Measurements from ENCODE around the gene SLC6A3. TPM values are rescaled to one million over a fixed set of nuclear protein-coding genes. Genes with fewer than 3 reads are reported as not detected.

The SLC6A3 gene
- total RNA-seq, 2 donors from 2014 or later, result 0.18 TPM; not detected in 1

DNA sequence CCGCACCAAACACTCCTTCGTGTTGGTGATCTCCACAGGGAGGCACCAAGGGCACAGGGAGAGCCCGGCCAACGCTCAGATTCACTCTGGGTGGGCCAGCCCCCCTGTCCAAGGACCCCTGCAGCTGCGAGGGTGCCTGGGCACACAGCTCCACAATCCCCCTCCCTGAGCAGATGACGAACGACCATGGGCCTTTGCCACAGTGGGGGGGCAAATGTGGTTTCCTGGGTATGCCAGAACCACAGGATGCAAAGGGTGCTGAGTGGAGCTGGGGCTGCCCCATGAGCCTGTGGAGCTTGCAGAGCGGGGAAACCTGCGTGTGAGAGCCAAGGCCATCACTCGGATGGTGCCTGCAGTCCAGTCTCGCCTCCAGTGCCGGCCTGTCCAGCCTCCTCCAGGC, 47.5 kb upstream of the SLC6A3 start:
- WGBS, 2 experiments (ENCODE audit: insufficient coverage in 1 of 2, insufficient read length in 1 of 2), result 87 to 89% methylated on average over 8 to 12 of the region's 12 CpGs
- Histone ChIP-seq H3K4me3 (ENCODE audit: low read length) (no peak overlapping the region), H3K27me3 (ENCODE audit: control insufficient read depth, insufficient read depth, low read length, poor library complexity, severe bottlenecking) (no peaks in the 10 kb centered on the region), H3K9ac (ENCODE audit: extremely low read depth, low read length, poor library complexity, severe bottlenecking) (no peak overlapping the region), H3K36me3 (ENCODE audit: control insufficient read depth, insufficient read depth, low read length) (peaks cover 47% of the 10 kb centered on the region), H3K4me1 (ENCODE audit: control insufficient read depth, insufficient read depth, low read length) (no peaks in the 10 kb centered on the region), H3K9me3 (ENCODE audit: control insufficient read depth, low read length) (no peaks in the 10 kb centered on the region), H3K27ac (ENCODE audit: low read depth, low read length) (no peak overlapping the region)
- H3K36me3 Mint-ChIP-seq (ENCODE audit: low read depth), result peaks cover 46% of the 10 kb centered on the region
- no peak overlapping the region for H3K4me3 Mint-ChIP-seq
- H3K27ac Mint-ChIP-seq, result no peak overlapping the region
- H3K27me3 Mint-ChIP-seq (ENCODE audit: insufficient read depth), result no peaks in the 10 kb centered on the region
- TF ChIP-seq, protein P1, sequence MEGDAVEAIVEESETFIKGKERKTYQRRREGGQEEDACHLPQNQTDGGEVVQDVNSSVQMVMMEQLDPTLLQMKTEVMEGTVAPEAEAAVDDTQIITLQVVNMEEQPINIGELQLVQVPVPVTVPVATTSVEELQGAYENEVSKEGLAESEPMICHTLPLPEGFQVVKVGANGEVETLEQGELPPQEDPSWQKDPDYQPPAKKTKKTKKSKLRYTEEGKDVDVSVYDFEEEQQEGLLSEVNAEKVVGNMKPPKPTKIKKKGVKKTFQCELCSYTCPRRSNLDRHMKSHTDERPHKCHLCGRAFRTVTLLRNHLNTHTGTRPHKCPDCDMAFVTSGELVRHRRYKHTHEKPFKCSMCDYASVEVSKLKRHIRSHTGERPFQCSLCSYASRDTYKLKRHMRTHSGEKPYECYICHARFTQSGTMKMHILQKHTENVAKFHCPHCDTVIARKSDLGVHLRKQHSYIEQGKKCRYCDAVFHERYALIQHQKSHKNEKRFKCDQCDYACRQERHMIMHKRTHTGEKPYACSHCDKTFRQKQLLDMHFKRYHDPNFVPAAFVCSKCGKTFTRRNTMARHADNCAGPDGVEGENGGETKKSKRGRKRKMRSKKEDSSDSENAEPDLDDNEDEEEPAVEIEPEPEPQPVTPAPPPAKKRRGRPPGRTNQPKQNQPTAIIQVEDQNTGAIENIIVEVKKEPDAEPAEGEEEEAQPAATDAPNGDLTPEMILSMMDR (conservative IDR thresholded peaks at IDR 0.05), result no peak
- H3K9me3 Mint-ChIP-seq, result no peaks in the 10 kb centered on the region
- DNase-seq, result no peak
- H3K4me1 Mint-ChIP-seq, result no peaks in the 10 kb centered on the region

DNA sequence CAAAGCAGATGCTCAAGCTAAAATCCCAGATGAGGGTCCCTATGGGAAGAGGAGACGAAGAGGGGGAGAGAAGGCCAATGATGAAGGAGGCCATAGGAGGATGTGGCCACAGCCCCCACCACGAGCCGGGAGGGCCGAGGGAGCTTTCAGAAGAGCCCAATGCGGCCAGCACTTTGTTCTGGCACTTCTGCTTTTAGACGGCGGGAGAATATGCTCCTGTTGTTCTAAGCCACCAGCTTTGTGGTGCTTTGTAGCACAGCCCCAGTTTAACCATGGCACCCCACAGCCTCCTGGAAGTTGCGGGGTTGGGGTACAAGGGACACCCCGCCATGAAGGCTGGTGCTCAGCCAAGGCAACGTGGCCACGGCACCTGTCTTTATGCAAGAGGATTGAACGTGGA, 45.1 kb upstream of the SLC6A3 start:
- no peak overlapping the region for H3K27ac Mint-ChIP-seq
- H3K9ac ChIP-seq (ENCODE audit: extremely low read depth, low read length, poor library complexity, severe bottlenecking), result no peak overlapping the region
- H3K27ac ChIP-seq (ENCODE audit: low read depth, low read length), result no peak overlapping the region
- WGBS, 2 experiments (ENCODE audit: insufficient coverage in 1 of 2, insufficient read length in 1 of 2), result 91 to 95% methylated on average over 11 to 12 of the region's 12 CpGs
- no peaks in the 10 kb centered on the region for H3K4me1 Mint-ChIP-seq
- no peaks in the 10 kb centered on the region for H3K4me1 ChIP-seq (ENCODE audit: control insufficient read depth, insufficient read depth, low read length)
- TF ChIP-seq, protein P1 (conservative IDR thresholded peaks at IDR 0.05), result no peak
- no peaks in the 10 kb centered on the region for H3K9me3 Mint-ChIP-seq
- H3K27me3 ChIP-seq (ENCODE audit: control insufficient read depth, insufficient read depth, low read length, poor library complexity, severe bottlenecking), result no peaks in the 10 kb centered on the region
- no peaks in the 10 kb centered on the region for H3K27me3 Mint-ChIP-seq (ENCODE audit: insufficient read depth)
- no peak for DNase-seq
- peaks cover 40% of the 10 kb centered on the region for H3K36me3 ChIP-seq (ENCODE audit: control insufficient read depth, insufficient read depth, low read length)
- H3K9me3 ChIP-seq (ENCODE audit: control insufficient read depth, low read length), result no peaks in the 10 kb centered on the region
- no peak overlapping the region for H3K4me3 Mint-ChIP-seq
- peaks cover 49% of the 10 kb centered on the region for H3K36me3 Mint-ChIP-seq (ENCODE audit: low read depth)
- no peak overlapping the region for H3K4me3 ChIP-seq (ENCODE audit: low read length)

DNA sequence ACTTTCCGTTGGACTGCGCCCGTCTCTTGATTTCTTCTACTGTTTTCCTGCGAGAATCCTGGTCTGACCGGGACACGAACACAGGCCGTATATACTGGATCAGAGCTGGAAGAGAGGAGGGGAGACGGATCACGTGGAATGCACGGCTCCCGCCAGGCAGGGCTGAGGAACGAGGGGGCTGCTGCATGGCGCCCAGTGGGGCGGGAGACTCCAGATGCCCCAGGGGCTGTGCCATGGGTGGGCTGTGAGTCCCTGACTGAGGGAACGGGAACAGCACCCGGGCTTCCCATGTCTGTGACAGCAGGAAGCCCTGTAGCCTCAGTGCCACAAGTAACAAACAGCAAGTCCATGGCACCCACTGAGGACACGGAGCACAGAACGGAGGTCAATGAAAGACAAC, 44.5 kb upstream of the SLC6A3 start:
- Histone ChIP-seq H3K27ac (ENCODE audit: low read depth, low read length) (no peak overlapping the region), H3K36me3 (ENCODE audit: control insufficient read depth, insufficient read depth, low read length) (peaks cover 39% of the 10 kb centered on the region)
- peak overlapping the region; percentile 26 for H3K27ac Mint-ChIP-seq

More for the DNA sequence above, 44.5 kb upstream of the SLC6A3 start:
- TF ChIP-seq, protein P1 (conservative IDR thresholded peaks at IDR 0.05), result no peak
- Histone ChIP-seq H3K4me3 (ENCODE audit: low read length) (no peak overlapping the region), H3K27me3 (ENCODE audit: control insufficient read depth, insufficient read depth, low read length, poor library complexity, severe bottlenecking) (no peaks in the 10 kb centered on the region), H3K9ac (ENCODE audit: extremely low read depth, low read length, poor library complexity, severe bottlenecking) (no peak overlapping the region), H3K9me3 (ENCODE audit: control insufficient read depth, low read length) (no peaks in the 10 kb centered on the region), H3K4me1 (ENCODE audit: control insufficient read depth, insufficient read depth, low read length) (no peaks in the 10 kb centered on the region)
- no peaks in the 10 kb centered on the region for H3K27me3 Mint-ChIP-seq (ENCODE audit: insufficient read depth)
- peaks cover 49% of the 10 kb centered on the region for H3K36me3 Mint-ChIP-seq (ENCODE audit: low read depth)
- DNase-seq, result no peak
- no peaks in the 10 kb centered on the region for H3K4me1 Mint-ChIP-seq
- 94 to 98% methylated on average over 11 to 18 of the region's 18 CpGs for WGBS, 2 experiments (ENCODE audit: insufficient coverage in 1 of 2, insufficient read length in 1 of 2)
- H3K9me3 Mint-ChIP-seq, result no peaks in the 10 kb centered on the region
- no peak overlapping the region for H3K4me3 Mint-ChIP-seq
